Mononuclear cell (primary cell): Measurements from ENCODE around the gene TMEM255A. TPM values are rescaled to one million over a fixed set of nuclear protein-coding genes. Genes with fewer than 3 reads are reported as not detected.

Experiments used
- H3K27me3 ChIP-seq: 2 replicates; pipeline ENCODE4 v1.6.0; 2011; ENCODE audit warnings: low read length, control low read depth; ENCODE audit not compliant: insufficient read depth
- H3K4me1 ChIP-seq: 2 replicates; pipeline ENCODE4 v1.5.1; 2011; ENCODE audit warnings: mild to moderate bottlenecking, low read length, control low read depth; ENCODE audit not compliant: insufficient read depth
- H3K4me3 ChIP-seq: 2 replicates; pipeline ENCODE4 v1.5.1; 2011; ENCODE audit warnings: mild to moderate bottlenecking, low read length, moderate library complexity
- H3K9me3 ChIP-seq: 2 replicates; pipeline ENCODE4 v1.5.1; 2011; ENCODE audit warnings: low read depth, mild to moderate bottlenecking, control low read depth, low read length
- total RNA-seq: library from RNA; depleted of rRNA; stranded (reverse); fragments of >200 nt; gene quantifications from one replicate; pipeline ENCODE4 v1.2.3, GENCODE V29; 2012

The TMEM255A gene
- total RNA-seq, 1 donor: 0.21 TPM

- no peaks in the 10 kb centered on the region for H3K4me1 ChIP-seq
- no peaks in the 10 kb centered on the region for H3K27me3 ChIP-seq
- no peaks in the 10 kb centered on the region for H3K9me3 ChIP-seq
- H3K4me3 ChIP-seq: no peak overlapping the region
These were observed 97.6 kb downstream of the TMEM255A start for GRCh38 chrX:120213438-120214265.

Other genes starting within 250 kb of the TMEM255A start
- under 0.01 TPM for gene RHOXF2B, start 233.8 kb downstream of the TMEM255A start, total RNA-seq
- 0.21 TPM for gene RHOXF1, start 195.5 kb downstream of the TMEM255A start, total RNA-seq
- gene RHOXF2, start 152.8 kb downstream of the TMEM255A start, total RNA-seq: not detected
- gene ZBTB33, start 60.6 kb downstream of the TMEM255A start, total RNA-seq: 52.8 TPM
- gene ATP1B4, start 50.6 kb upstream of the TMEM255A start, total RNA-seq: not detected
- gene LAMP2, start 157.8 kb upstream of the TMEM255A start, total RNA-seq: 73.4 TPM
- gene CUL4B, start 249.5 kb upstream of the TMEM255A start, total RNA-seq: 26.2 TPM